A172 (cell line): ENCODE data around the gene ZNF593. TPM values are rescaled to one million over a fixed set of nuclear protein-coding genes. Genes with fewer than 3 reads are reported as not detected.
A peak's percentile ranks its signal among the peaks of the same experiment; 100 is the strongest.

Experiments used
- DNase-seq: peaks from one replicate; pipeline ENCODE4 v3.0.0-alpha.2; 2015; ENCODE audit warnings: low spot score
- total RNA-seq: library from RNA; depleted of rRNA; stranded (reverse); fragments of >200 nt; shearing (Covaris generic); gene quantifications from 2 replicates; pipeline ENCODE4 v1.2.3, GENCODE V29; 2014

The ZNF593 gene
- total RNA-seq, 1 experiment from 2014 or later: 18.1 TPM

DNA sequence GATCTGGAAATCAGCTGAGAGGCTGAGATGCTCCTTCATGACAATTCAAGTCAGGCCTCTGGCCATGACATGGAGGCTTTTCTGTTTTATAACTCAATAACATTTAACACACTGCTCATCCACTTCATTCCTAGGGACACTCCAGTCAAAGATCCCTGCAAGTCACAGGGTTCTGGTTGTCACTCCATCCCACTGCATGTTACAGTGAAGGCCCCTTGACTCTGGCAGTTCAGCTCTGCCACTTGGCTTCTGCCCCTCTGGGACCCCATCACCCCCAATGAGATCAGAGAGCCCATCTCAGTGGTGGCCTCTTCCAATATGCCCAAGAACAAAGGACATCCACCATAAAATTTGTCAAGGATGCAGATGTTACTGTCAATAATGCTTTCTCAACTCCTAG lies 20.8 kb upstream of the ZNF593 start:
- no peak for DNase-seq

DNA sequence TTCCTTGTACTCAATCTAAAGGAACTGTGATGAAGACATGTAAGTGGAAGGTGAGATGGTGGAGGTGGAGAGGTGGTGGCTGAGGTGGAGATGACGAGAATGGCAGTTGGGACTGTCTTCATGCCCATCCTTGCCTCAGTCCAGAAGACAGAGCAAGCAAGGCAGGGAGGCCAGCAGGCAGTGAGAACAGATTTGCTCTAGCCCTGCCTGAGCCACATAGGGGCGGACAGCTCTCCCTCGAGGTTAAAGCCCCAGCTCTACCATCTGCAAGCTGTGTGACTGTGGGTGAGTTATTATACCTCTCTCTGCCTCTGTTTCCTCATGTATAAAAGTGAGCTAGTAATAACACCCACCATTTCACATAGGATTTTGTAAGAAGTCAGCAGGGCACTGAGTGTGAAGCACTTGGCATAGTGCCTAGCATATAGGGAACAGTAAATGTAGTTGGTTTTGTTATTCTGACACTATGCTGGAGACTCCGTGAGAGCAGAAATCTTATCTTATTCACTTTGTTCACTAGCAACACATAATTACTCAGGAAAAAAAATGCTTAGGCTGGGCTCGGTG lies 15.7 kb upstream of the ZNF593 start:
- no peak for DNase-seq

DNA sequence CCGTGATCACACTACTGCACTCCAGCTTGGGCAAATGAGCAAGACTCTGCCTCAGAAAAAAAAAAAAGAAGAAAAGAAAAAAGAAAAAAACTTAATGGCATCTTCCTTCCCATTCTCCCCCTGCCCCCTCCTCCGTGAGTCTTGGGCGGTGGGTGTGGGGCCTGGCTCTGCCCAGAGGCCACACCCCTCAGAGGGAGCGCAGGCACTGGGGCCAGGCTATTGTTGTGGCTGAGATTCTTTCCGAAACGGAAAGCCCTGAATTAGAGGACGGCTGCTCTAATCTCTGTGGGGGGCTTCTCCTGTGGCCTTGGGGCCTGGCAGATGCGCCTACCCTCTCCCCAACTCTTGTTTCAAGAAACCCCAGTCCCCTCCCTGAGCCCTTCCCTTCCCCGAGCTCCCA lies 15.0 kb upstream of the ZNF593 start:
- no peak for DNase-seq

DNA sequence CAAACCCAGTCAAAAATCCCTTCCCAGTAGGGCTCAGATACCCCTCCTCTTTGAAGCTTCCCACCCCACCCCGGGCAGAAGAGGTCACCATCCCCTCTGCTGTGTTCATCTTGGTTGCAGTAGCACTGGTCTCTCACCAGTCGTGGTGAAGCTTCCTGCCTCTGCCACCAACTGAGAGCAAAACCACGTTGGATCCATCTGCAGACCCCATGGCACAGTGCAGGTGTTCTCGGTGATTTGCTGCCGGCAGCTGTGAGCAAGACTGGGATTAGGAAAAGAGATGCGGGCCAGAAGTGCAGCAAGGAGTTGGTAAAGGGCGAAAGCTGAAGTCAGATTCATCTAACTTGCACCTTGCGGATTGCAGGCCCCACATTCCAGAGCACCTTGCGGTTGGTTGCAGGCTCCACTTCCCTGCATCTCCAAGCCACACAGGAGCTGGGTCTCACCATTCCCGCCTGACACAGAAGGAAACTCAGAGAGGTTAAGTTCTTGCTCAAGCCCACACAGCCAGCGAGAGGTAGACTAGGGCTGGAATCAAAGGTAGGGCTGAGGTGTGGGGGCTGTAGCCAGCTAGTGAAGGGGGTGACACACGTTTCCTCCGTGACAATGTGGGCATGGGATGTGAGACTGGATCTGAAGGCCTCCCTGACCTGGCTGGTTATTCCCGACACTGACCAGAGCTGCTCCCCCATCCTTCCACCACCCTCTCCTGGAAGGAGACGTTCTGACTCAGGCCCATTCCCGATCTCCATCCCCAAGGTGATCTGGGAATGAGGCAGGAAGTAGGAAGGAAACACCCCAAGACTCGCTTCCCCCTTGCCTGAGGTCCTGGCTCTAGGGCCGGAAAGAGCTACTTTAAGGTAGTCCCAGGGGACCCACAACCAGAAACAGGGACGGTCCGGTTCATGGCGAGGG lies 14.1 kb upstream of the ZNF593 start:
- DNase-seq: no peak

DNA sequence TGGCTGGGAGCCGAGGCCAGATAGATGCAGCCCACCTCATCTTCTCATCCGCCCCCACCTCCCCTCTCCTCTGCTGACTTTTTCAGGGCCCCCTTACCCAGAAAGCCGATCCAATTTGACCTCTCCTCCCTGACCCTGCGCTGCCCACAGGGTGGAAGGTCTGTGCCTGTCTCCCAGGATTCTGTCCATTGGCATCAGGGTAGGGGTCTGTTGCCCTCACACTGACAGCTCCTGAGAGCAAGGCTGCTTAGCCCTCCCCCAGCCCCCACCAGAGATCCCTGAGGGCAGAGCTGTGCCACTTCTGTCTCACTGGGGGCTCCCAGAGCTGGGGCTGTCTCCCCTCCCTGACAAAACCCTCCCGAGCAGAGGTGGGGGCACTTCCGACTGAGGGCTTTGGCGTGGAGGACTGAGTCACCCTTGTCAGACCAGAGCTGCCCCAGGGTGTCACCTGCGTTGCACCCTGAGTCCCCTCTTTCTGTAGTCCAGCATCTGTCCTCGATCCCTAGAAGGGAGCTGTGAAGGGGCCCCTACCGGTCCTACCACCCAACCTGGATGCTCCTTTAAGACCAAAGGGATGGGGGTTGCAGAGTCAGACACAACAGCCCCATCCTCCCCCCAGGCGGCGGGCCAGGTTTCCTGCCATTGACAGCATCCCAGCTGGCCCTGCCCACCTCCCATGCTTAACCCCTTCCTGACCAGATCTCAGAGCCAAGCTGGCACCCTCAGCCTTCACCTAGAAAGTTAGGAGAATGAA lies 13.2 kb upstream of the ZNF593 start:
- DNase-seq: peak; percentile 31

DNA sequence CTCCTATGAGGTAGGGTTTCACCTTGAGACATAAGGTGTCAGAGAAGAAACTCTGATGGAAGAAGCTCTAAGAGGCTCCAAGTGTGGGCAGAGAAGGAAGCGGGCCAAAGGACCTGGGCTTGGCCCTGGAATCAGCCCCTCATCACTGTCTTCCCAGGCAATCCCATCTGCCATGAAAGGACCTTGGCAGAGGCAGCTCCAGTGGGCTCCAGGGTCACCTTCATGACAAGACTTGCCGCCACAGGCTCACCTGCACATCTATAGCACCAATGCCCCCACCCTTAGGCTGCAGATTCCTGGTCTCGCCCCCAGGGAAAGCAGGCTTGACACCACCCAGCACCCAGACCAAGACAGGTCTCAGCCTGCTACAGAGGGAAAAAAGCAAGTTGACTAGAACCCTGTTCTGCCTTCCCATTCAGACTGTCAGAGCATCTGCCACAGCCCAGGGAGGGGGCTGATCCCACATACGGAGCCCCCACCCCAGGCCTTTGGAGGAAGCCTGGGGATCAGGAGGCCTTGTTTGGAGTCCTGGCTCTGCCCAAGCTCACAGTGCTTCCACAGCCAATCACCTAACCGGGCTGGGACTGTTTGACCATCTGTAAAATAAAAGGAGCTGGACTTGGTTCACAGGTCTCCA lies 11.3 kb upstream of the ZNF593 start:
- DNase-seq: no peak

DNA sequence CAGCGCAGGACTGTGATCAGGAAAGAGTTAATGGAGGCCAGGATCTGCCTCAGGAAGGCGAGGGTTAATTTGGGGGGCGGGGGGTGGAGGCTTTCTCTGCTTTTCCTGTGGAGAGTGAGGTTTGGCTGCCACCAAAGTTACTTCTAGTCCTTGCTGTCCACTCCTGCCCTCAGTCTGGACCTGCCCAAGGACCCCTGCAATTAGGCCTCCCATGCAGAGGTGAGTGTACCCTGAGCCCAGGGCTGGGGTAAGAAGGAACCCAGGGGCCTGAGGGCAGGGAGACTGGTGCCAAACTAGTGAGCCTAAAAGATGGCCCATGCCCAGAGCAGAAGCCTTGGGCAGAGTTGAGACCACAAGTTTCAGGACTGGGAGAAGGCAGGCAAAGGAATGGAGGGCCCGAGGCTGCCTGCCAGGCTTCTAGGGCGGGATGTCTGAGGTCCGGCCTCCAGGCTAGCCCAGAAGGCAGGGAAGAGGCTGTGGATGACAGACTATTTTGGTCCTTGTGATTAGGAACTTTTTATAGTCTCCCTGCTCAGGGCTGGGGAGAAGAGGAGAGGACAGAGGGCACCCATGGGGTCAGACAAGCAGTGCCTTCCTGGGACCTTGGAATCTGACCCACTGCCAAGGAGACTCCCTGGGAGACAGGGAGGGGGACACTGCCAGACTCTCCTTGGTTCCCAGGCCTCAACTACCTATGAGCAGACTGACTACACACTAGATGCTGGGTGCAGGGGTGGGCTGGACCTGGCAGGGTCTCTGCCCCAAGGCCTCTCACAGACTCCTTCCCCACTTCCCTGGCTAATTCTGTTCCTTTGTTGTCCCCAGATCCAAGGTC lies 10.6 kb upstream of the ZNF593 start, which contains the start of gene FAM110D:
TSS of gene FAM110D (plus strand) at position 172 of the 835 bp plus-strand sequence. CDS start 2,213 bp downstream, outside the sequence.
- DNase-seq: no peak

DNA sequence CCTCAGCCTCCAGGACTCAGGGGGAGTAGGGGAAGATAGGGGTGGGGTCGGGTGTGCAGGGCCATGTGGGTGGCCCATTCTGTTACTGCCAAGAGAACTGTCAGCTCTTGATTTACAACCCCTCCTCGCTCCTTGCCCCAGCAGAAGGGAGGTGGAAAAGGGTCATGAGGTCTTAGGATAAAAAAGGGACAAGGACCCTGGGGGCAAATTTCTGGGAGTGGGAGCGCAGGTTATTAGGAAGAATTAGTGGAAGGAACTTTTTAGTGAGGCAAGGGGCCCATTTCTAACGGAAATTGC lies 10.0 kb upstream of the ZNF593 start:
- no peak for DNase-seq

DNA sequence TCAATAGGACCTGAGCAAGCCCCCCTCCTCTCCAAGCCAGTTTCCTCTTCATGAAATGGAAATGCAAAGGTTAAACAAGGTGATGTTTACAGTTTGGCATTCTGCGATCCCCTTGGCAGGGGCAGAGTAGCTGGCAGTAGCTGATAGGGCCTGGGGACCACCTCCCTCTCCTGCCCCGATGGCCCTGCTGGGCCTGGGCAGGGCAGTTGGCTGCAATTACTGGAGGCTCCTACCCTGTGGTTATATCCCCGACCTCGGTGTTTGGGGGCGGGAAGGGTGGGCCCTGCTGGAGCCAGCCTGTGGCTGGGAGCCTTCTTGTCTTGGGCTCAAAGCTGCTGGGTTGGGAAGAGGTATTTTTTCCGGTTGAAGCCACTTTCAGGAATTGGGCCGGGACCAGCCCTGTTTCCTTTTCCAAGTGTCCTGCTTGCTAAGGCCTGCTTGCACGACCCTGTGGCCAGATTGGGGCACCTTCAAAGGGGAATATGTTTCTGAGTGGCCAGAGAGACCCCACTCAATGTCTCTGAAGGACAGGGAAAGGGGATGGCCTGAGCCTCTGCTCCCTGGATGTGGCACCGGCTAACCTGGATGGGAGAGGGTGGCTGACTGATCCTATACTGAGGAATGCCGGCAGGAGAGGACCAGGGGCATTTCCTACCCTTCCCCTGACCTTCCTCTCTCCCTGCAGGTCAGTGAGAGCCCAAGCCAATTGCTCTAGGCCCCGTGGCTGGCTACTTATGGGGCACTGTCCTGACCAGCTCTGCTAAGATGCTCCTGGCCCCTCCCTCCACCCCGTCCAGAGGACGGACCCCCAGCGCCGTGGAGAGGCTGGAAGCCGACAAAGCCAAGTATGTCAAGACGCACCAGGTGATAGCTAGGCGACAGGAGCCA lies 8.9 kb upstream of the ZNF593 start:
- no peak for DNase-seq

DNA sequence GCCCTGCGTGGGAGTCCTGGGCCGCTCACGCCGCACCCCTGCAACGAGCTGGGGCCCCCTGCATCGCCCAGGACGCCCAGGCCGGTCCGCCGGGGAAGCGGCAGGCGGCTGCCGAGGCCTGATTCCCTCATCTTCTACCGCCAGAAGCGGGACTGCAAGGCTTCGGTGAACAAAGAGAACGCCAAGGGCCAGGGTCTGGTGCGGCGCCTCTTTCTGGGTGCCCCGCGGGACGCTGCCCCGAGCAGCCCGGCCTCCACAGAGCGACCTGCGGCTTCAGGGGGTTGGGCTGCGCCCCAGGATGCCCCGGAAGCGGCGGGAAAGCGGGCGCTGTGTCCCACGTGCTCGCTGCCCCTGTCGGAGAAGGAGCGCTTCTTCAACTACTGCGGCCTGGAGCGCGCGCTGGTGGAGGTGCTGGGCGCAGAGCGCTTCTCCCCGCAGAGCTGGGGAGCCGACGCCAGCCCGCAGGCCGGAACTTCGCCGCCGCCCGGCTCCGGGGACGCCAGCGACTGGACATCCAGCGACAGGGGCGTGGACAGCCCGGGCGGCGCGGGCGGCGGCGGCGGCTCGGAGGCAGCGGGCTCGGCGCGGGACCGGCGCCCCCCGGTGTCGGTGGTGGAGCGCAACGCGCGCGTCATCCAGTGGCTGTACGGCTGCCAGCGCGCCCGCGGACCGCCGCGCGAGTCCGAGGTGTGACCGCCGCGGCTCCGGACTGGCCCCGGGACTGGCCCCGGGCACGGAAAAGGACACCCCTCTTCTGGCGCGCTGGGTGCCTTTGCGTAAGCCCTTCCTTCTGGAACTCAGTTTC lies 8.1 kb upstream of the ZNF593 start:
- no peak for DNase-seq

DNA sequence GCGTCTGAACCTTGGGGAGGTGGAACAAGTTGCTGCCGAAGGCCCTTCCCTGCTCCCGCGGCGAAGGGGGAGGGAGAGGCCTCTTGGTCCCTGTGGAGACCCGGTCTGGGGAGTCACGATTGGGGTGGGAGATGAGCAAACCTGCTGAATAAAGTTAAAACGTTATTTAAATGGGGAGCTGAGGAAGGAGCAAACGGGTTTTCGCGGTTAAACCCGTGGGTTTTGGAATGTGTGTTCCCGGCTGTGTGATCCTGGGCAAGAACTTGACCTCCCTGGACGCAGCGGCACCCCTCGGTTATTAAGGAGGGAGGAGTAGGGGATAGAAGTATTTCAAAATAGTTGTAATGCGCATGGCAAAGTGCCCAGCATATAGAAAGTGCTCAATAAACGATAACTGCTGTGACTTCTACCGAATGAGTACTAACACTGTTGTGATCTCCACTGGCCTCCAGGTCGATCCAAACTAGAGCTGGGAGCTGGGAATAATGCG lies 7.4 kb upstream of the ZNF593 start:
- no peak for DNase-seq

DNA sequence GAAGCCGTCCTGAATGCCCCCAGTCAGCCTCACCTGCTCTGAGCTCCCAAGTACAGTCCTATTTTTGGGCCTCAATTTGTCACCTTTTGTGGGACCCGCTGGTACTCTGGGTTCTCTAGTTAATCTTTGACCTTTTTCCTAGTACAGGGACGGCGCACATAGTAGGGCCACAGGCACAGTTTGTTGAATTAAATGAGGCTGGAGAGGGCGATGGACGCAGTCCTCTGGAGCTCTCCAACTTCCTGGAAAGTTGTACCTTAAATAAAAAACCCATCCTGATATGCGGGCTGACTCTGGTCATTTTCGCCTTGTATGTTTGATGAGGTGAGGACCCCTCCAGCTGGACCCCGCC lies 6.0 kb upstream of the ZNF593 start:
- DNase-seq: no peak

DNA sequence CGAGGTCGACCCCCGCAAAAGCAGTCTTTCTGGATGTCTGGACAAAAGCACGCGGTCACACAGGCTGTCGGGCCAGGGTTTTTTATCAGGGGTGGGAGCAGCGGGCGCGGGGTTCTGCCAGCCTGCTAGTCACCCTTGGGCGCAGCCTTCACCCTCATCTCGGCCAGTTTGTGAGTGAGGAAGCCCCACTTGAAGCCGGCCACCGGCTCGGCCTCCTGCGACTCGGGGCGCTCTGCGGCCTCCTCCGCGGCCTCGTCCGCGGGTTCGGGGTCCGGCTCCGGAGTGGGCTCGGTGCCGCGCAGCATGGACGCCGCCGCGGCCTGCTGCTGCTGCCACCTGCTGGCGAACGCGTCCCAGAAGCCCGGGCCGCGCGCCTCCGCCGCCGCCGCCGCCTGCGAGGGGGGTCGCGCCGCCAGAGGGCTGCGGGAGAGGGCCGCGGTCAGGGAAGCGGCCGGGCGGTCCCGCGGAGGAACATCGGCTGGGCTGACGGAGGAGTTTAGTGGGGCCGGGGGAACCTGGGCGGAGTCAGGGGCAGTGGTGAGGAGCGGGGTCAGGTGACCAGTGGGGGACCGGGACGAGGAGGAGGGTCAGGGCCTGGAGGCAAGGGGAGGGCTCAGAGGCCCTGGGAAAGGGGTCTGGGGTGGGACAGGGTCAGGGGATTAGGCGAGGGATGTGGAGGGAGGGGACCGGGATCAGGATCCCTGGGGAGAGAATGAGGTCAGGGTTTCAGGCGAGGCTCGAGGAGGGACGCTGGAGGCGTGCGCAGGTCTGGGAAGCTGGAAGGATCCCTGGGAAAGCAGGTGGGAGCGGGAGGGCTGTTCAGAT lies 5.5 kb upstream of the ZNF593 start:
- no peak for DNase-seq

DNA sequence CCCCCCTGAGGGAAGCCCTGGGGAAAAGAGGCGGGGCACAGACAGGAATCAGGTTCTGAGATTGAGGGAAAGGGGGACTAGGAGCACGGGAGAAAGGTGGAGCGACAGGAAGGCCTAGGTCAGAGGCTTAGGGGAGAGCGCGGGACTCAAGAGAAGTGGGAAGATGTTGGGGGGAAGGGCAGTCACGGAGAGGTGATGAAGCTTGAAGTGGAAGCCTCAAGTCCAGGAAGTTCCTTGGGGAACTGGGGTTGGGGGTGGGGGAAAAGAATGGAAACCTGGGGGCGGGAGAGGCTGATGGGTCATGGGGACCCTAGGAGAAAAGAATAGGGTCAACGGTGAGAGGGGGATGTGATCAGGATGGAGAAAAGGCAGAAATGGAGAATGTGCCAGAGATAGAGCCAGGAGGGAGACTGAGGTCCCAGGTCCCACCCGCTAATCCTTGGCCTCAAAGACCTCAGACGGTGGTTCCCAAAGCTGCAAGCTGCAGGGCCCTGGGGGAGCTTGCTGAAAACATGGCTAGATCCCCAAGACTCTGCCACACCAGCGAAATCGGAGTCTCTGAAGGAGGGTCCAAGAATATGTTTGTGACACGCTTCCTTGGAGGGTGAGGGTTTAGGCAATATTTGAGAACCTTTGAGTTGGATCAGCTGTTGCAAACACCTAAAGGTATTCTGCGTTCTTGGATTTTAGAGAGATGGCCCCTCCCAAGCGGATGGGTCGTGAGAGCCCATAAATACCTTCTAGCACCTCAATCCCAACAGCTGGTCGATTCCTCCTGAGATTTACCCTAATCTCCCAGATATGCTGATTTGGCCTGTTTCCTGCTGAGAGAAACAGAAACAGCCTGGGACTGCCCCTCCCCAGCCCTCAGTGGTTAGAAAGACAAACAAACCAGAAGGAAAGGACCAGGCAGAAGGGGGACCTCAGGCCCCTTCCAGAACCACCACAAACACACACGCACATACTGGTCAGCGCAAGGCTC lies 4.6 kb upstream of the ZNF593 start:
- no peak for DNase-seq

DNA sequence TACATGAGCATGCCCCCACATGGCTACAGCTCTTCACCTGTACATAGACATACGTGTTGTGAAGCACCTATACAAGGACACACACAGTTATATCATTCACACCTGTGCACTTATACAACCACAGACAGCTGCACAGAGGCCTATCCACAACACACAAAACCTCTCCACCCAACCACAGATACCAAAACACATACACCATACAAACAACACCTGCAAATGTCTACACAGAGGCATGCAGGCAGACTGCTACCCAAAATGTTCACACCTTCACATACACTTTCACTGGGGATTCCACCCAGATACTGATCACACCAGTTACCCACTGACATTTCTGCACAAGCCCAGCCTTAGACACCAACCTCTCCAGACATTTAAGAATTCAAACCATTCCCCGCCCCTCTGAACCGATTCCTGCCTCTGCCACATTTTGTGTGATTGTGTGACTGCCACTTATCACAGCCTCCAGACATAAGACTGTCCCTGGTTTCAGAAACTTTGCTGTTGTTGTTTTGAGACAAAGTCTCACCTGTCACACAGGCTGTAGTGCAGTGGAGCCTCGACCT lies 2.9 kb upstream of the ZNF593 start:
- DNase-seq: no peak

DNA sequence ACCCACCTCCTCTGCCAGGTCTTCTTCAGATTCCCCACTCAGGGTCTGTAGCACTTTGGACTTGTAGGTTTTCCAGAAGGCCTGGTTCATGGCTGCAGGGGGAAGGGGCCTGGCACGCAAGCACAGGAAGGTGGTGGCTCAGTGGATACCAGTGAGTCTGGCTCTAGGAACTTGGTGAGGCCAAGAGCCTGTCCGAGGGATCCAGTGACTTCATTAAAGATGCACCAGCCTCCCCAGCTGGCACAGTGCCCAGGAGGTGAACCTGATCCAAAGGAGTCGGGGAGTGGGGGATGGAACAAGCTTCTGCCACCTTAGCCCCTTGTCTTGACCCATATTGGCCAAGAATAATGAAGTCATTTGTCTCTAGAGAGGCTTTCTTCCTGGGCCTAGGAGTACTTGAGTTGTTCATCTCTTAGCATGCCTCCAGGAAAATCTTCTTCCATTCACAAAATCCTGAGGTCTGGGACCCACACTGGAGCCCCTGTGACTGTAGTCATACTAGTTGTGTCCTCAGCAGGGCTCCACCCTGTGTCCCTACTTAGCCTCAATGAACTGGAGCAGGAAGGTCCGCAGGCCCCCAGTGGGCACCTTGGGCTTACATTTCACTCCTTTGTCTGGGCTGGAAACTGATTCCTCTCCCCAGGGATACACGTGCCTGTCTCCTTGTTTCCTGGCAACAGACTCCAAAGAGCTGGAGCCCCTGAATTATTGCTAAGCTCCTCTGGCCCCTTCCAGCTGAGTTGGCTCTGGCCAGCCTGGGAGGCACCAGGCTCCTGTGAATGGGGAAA lies 1.1 kb upstream of the ZNF593 start, which contains the start of gene C1orf232:
TSS of gene C1orf232 (minus strand) at position 554 of the 788 bp plus-strand sequence. CDS start at position 90, 464 bp downstream.
- DNase-seq: no peak
